ENCODE data around the gene TIGD1. TPM values are rescaled to one million over a fixed set of nuclear protein-coding genes. Genes with fewer than 3 reads are reported as not detected.

Gene TIGD1
- total and polyA plus RNA-seq, 2 of the 13 experiments (the other 11 are each of a cell fraction or from before 2014, with no cell fraction given) = 3.5 to 9.5 TPM

- no peaks in the 10 kb centered on the region for H4K20me1 ChIP-seq (ENCODE audit: insufficient read depth, low read length)
- CTCF ChIA-PET (ENCODE audit: low intra/inter-chr PET ratio, low total read pairs) = no interaction called here
- 24% methylated on average over 5 of the region's 11 CpGs for WGBS (ENCODE audit: low lambda C conversion rate)
Observed at GRCh38 chr2:232511336-232511890, 38.9 kb downstream of the TIGD1 start.

More at GRCh38 chr2:232511336-232511890, 38.9 kb downstream of the TIGD1 start:
- ATAC-seq = peak; percentile 22; the same call in 2 of the 3 replicates
- Histone ChIP-seq H3K4me2 (ENCODE audit: low read depth, low read length) (no peak overlapping the region), H3K4me3 (replicated peaks in 1 of 3; ENCODE audit: insufficient read depth in 1 of 3, low read depth in 2 of 3, low read length in 3 of 3) (no peak overlapping the region), H3K9me3 (ENCODE audit: low read length) (no peaks in the 10 kb centered on the region), H3K4me1 (ENCODE audit: insufficient read depth, low read length) (no peaks in the 10 kb centered on the region), H3K79me2 (ENCODE audit: insufficient read depth, low read length) (no peaks in the 10 kb centered on the region), H3K27me3 (ENCODE audit: control insufficient read depth in 1 of 2, insufficient read depth in 2 of 2, low read length in 2 of 2) (peaks cover 14 to 62% of the 10 kb centered on the region in 2 experiments), H3K36me3 (replicated peaks in 1 of 2; ENCODE audit: control insufficient read depth in 1 of 2, insufficient read depth in 2 of 2, low read length in 2 of 2) (no peaks in the 10 kb centered on the region), H3K9ac (ENCODE audit: insufficient read depth, low read depth, low read length) (no peak overlapping the region), H3K27ac (ENCODE audit: extremely low read length, insufficient read depth, low read length) (no peak overlapping the region), H2AFZ (ENCODE audit: low read length) (no peak overlapping the region)
- no peak for DNase-seq (ENCODE audit: low spot score)
- no TSS peak for BruUV-seq (replicated peaks)
- TF ChIP-seq ZNF3 (CRISPR knock-in tag; IDR thresholded peaks at IDR 0.05) (no peak), ZBTB20 (CRISPR knock-in tag; IDR thresholded peaks at IDR 0.05; ENCODE audit: borderline replicate concordance, low read depth) (no peak), YEATS2 (CRISPR knock-in tag; IDR thresholded peaks at IDR 0.05; ENCODE audit: borderline replicate concordance) (no peak), DDIT3 (CRISPR knock-in tag; IDR thresholded peaks at IDR 0.05) (no peak), KLF6 (CRISPR knock-in tag; IDR thresholded peaks at IDR 0.05) (no peak), TGIF2 (CRISPR knock-in tag; IDR thresholded peaks at IDR 0.05) (no peak), RAD21 (CRISPR knock-in tag; IDR thresholded peaks at IDR 0.05) (no peak), SRY (CRISPR knock-in tag; IDR thresholded peaks at IDR 0.05) (no peak), ZNF17 (CRISPR knock-in tag; IDR thresholded peaks at IDR 0.05) (no peak), RAD51 (IDR thresholded peaks at IDR 0.05; ENCODE audit: borderline replicate concordance) (no peak), GPN1 (CRISPR knock-in tag; IDR thresholded peaks at IDR 0.05; ENCODE audit: borderline replicate concordance) (no peak), RFXAP (CRISPR knock-in tag; IDR thresholded peaks at IDR 0.05; ENCODE audit: borderline replicate concordance) (no peak), NKX3-1 (CRISPR knock-in tag; IDR thresholded peaks at IDR 0.05) (no peak), IRF1 (CRISPR knock-in tag; IDR thresholded peaks at IDR 0.05; ENCODE audit: low read depth) (no peak), DZIP1 (CRISPR knock-in tag; IDR thresholded peaks at IDR 0.05) (no peak)
- FAIRE-seq = no peak
- intact Hi-C loops (cut with micrococcal nuclease; ENCODE audit: unreplicated experiment) (no loop called here), in situ Hi-C loops (cut with HindIII; ENCODE audit: extremely low pct_ligation_motif_present, low pct_unique_long_range_greater_than_20kb) (no loop called here)
- POLR2A ChIA-PET = interaction anchor here (1.1 kb wide), 1 partner anchor 39 kb away, joined by 3 read pairs; the partner anchor contains the start of genes EIF4E2 and TIGD1
